PFSK-1 (cell line): ENCODE data around the gene NDFIP2.

Source experiments
- FOXP2 ChIP-seq: optimal IDR thresholded peaks from 2 replicates; pipeline ENCODE3; 2011; ENCODE audit warnings: borderline replicate concordance, control low read depth, inconsistent platforms; ENCODE audit not compliant: insufficient read depth; ENCODE audit errors: extremely low read length, extremely low read depth
- POLR2AphosphoS5 ChIP-seq: IDR thresholded peaks from 2 replicates; pipeline ENCODE4 v1.6.1; 2012; ENCODE audit warnings: low read depth, mild to moderate bottlenecking, control low read depth, low read length, moderate library complexity
- SIN3A ChIP-seq: IDR thresholded peaks from 2 replicates; pipeline ENCODE4 v1.6.1; 2012; ENCODE audit warnings: mild to moderate bottlenecking, low read length, moderate library complexity, borderline replicate concordance; ENCODE audit not compliant: insufficient read depth
- TAF1 ChIP-seq: IDR thresholded peaks from 2 replicates; pipeline ENCODE4 v1.6.1; 2012; ENCODE audit warnings: low read length, control low read depth, borderline replicate concordance; ENCODE audit not compliant: insufficient read depth
- TF ChIP-seq, protein P1 (sequence below), 2 experiments: IDR thresholded peaks; 2 replicates each; pipeline versions ENCODE4 v1.6.1 to v1.8.0; 2011 to 2012; ENCODE audit warnings: low read depth in 2 of 2, low read length in 2 of 2, control low read depth in 1 of 2, inconsistent platforms in 1 of 2, mild to moderate bottlenecking in 1 of 2, moderate library complexity in 1 of 2; ENCODE audit not compliant: insufficient read depth in 1 of 2

NDFIP2 gene

GRCh38 chr13:79566118-79566517 lies 85.2 kb downstream of the NDFIP2 start:
- TF ChIP-seq POLR2AphosphoS5 (no peak), SIN3A (no peak), FOXP2 (no peak), TAF1 (no peak)
- TF ChIP-seq, protein P1, sequence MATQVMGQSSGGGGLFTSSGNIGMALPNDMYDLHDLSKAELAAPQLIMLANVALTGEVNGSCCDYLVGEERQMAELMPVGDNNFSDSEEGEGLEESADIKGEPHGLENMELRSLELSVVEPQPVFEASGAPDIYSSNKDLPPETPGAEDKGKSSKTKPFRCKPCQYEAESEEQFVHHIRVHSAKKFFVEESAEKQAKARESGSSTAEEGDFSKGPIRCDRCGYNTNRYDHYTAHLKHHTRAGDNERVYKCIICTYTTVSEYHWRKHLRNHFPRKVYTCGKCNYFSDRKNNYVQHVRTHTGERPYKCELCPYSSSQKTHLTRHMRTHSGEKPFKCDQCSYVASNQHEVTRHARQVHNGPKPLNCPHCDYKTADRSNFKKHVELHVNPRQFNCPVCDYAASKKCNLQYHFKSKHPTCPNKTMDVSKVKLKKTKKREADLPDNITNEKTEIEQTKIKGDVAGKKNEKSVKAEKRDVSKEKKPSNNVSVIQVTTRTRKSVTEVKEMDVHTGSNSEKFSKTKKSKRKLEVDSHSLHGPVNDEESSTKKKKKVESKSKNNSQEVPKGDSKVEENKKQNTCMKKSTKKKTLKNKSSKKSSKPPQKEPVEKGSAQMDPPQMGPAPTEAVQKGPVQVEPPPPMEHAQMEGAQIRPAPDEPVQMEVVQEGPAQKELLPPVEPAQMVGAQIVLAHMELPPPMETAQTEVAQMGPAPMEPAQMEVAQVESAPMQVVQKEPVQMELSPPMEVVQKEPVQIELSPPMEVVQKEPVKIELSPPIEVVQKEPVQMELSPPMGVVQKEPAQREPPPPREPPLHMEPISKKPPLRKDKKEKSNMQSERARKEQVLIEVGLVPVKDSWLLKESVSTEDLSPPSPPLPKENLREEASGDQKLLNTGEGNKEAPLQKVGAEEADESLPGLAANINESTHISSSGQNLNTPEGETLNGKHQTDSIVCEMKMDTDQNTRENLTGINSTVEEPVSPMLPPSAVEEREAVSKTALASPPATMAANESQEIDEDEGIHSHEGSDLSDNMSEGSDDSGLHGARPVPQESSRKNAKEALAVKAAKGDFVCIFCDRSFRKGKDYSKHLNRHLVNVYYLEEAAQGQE (IDR thresholded peaks at IDR 0.05; ENCODE audit: insufficient read depth in 1 of 2, low read depth in 2 of 2, low read length in 2 of 2) = no peak

DNA sequence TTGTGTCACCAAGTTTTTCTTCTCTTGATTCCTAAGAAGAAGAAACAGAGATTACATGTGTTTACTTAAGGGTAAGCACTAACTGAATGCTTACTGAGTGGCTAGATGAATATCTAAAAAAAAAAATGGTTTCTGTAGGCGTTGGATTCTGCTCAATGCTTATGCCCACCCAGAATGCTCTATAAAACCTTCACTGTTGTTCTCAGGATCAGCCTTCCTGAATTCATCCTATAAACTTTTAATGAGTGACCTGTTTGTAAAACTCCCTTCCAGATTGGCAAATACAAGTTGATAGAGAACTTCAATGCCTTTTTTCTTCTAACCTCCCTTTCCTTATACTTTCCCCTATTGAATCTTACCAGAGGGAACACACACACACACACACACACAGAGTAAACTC lies 90.2 kb downstream of the NDFIP2 start:
- TF ChIP-seq, protein P1 (IDR thresholded peaks at IDR 0.05; ENCODE audit: insufficient read depth in 1 of 2, low read depth in 2 of 2, low read length in 2 of 2) = no peak
- TF ChIP-seq POLR2AphosphoS5 (no peak), TAF1 (no peak), FOXP2 (no peak), SIN3A (no peak)

DNA sequence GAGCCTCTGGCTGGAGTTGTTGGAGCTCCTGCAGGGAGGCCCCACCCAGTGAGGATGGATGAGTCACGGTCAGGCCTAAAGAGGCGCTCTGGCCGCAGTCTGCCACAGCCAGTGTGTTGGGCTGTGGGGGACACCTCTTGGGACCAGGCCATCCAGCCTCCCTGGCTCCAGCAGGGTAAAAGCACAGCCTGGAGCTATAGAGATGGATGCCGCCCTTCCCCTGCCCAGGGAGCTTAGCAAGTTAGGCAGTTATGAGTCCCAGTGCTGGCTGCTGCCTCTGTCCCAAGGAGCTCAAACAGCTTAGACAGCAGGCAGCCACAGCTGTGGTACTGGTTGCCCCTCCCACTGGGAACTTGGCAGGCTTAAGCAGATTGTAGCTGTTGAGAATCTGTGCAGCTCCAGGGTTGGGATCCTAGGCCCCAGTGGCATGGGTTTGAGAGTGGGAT lies 100.9 kb downstream of the NDFIP2 start:
- no peak for TF ChIP-seq TAF1
- TF ChIP-seq SIN3A = no peak

DNA sequence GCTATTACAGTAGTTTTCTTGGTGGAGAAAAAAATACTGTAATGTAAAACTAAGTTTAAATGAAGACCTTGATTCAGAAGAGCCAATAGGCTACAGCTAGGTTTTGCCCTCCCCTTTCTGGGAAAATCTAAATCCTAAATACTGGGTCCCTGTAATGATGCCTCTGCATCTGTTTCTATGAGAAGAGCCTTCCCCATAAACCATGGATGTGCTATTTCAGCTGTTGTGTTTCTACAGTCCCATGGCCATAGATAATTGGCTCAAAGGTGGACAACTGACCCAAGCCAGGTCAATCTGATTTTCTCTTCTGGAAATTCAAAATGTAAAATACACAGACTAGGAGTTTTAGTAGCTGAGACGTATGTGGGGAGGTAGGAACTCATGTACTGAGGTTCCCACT lies 101.9 kb downstream of the NDFIP2 start:
- TF ChIP-seq TAF1 = no peak
- TF ChIP-seq, protein P1 (IDR thresholded peaks at IDR 0.05; ENCODE audit: insufficient read depth in 1 of 2, low read depth in 2 of 2, low read length in 2 of 2) = no peak
- no peak for TF ChIP-seq FOXP2
- no peak for TF ChIP-seq SIN3A
- TF ChIP-seq POLR2AphosphoS5 = no peak

- no peak for TF ChIP-seq POLR2AphosphoS5
- TF ChIP-seq, protein P1 (IDR thresholded peaks at IDR 0.05; ENCODE audit: insufficient read depth in 1 of 2, low read depth in 2 of 2, low read length in 2 of 2) = no peak
- no peak for TF ChIP-seq TAF1
- TF ChIP-seq SIN3A = no peak
- TF ChIP-seq FOXP2 = no peak
Observed at GRCh38 chr13:79585033-79585432, 104.1 kb downstream of the NDFIP2 start.
